HFF-Myc (cell line): ENCODE data around the gene NUP210.
A peak's percentile ranks its signal among the peaks of the same experiment; 100 is the strongest.

Experiments used
- DNase-seq: peaks from one replicate; pipeline ENCODE4 v3.0.0-alpha.2; 2011; ENCODE audit warnings: low read depth; ENCODE audit errors: extremely low read depth
- H3K4me3 ChIP-seq: replicated peaks from 2 replicates; pipeline ENCODE4 v1.5.1; 2011; ENCODE audit warnings: low read depth, mild to moderate bottlenecking, control low read depth, low read length
- CTCF ChIP-seq: IDR thresholded peaks from 2 replicates; pipeline ENCODE4 v1.5.1; 2012; ENCODE audit warnings: mild to moderate bottlenecking, low read depth, low read length, control low read depth; ENCODE audit errors: missing control alignments

Gene NUP210

GRCh38 chr3:13317596-13318320, 102.4 kb downstream of the NUP210 start:
- no peak for DNase-seq
- TF ChIP-seq CTCF: no peak
- no peak overlapping the region for H3K4me3 ChIP-seq

- no peak for DNase-seq
- no peak overlapping the region for H3K4me3 ChIP-seq
- TF ChIP-seq CTCF: no peak
These were observed 103.5 kb downstream of the NUP210 start for GRCh38 chr3:13316603-13317002.

GRCh38 chr3:13314877-13315276, 105.2 kb downstream of the NUP210 start:
- no peak for TF ChIP-seq CTCF
- H3K4me3 ChIP-seq: no peak overlapping the region
- no peak for DNase-seq

- no peak for TF ChIP-seq CTCF
- no peak for DNase-seq
- no peak overlapping the region for H3K4me3 ChIP-seq
These were observed 106.3 kb downstream of the NUP210 start for GRCh38 chr3:13313813-13314212.

- DNase-seq: no peak
- TF ChIP-seq CTCF: no peak
- H3K4me3 ChIP-seq: no peak overlapping the region
These were observed 111.1 kb downstream of the NUP210 start for GRCh38 chr3:13309004-13309403.

- no peak for DNase-seq
- peak; percentile 47 for TF ChIP-seq CTCF
- H3K4me3 ChIP-seq: no peak overlapping the region
These were observed 111.7 kb downstream of the NUP210 start for GRCh38 chr3:13308380-13308801.

- no peak for DNase-seq
- no peak overlapping the region for H3K4me3 ChIP-seq
- no peak for TF ChIP-seq CTCF
These were observed 113.1 kb downstream of the NUP210 start for GRCh38 chr3:13307041-13307440.
